ENCODE data around the gene DNAAF8.
"Not testable (repeated sequence)": the region's sequence is repeated elsewhere in the genome, so short reads cannot be mapped to it uniquely, and the experiment has no call there.

Gene DNAAF8

DNA sequence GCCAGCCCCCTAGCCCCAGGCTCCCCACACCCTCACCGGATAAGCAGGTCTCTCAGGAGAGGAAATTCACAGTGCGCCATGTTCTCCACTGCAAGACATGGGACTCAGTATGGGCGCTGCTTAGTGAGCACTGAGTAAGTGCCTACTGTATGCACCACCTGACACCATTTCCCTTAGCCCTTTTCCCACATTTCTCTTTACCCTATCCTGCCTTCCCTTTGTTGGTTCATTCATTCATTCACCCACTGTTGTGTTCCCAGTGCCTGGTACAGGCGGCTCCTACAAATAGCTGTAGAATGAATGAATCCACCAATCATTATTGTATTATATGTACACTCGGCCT is 43.7 kb downstream of the DNAAF8 start:
- no peak for DNase-seq (ENCODE audit: low read depth, low spot score)
- Histone ChIP-seq H3K36me3 (ENCODE audit: insufficient read depth, insufficient read length, low read length) (no peaks in the 10 kb centered on the region), H3K9me3 (ENCODE audit: insufficient read depth, low read length) (peaks cover 6% of the 10 kb centered on the region; the same call in 1 of the 2 replicates), H3K27me3 (ENCODE audit: insufficient read depth, insufficient read length) (no peaks in the 10 kb centered on the region), H3K9ac (ENCODE audit: insufficient read length, low read depth) (no peak overlapping the region), H3K4me1 (ENCODE audit: insufficient read depth, insufficient read length) (no peaks in the 10 kb centered on the region), H3K4me3 (ENCODE audit: insufficient read length, low read depth) (no peak overlapping the region)
- TF ChIP-seq ZNF274 (IDR thresholded peaks at IDR 0.05; ENCODE audit: low read depth, low read length), result no peak
- TF ChIP-seq SUZ12 (IDR thresholded peaks at IDR 0.05; ENCODE audit: extremely low read depth, insufficient read depth, insufficient read length), result no peak
- TF ChIP-seq YY1 (IDR thresholded peaks at IDR 0.05; ENCODE audit: insufficient read depth, insufficient read length), result no peak

- peaks cover 6% of the 10 kb centered on the region for H3K4me1 ChIP-seq (ENCODE audit: insufficient read depth, insufficient read length)
- no peak overlapping the region for H3K9ac ChIP-seq (ENCODE audit: insufficient read length, low read depth)
- DNase-seq (ENCODE audit: low read depth, low spot score), result no peak
- TF ChIP-seq SUZ12 (IDR thresholded peaks at IDR 0.05; ENCODE audit: extremely low read depth, insufficient read depth, insufficient read length) (no peak), YY1 (IDR thresholded peaks at IDR 0.05; ENCODE audit: insufficient read depth, insufficient read length) (no peak), ZNF274 (IDR thresholded peaks at IDR 0.05; ENCODE audit: low read depth, low read length) (no peak)
- H3K36me3 ChIP-seq (ENCODE audit: insufficient read depth, insufficient read length, low read length), result no peaks in the 10 kb centered on the region
- H3K27me3 ChIP-seq (ENCODE audit: insufficient read depth, insufficient read length), result no peaks in the 10 kb centered on the region
- H3K4me3 ChIP-seq (ENCODE audit: insufficient read length, low read depth), result no peak overlapping the region
- H3K9me3 ChIP-seq (ENCODE audit: insufficient read depth, low read length), result peaks cover 2% of the 10 kb centered on the region; the same call in 1 of the 2 replicates
Observed at GRCh38 chr16:4780235-4780634, 45.9 kb downstream of the DNAAF8 start.

DNA sequence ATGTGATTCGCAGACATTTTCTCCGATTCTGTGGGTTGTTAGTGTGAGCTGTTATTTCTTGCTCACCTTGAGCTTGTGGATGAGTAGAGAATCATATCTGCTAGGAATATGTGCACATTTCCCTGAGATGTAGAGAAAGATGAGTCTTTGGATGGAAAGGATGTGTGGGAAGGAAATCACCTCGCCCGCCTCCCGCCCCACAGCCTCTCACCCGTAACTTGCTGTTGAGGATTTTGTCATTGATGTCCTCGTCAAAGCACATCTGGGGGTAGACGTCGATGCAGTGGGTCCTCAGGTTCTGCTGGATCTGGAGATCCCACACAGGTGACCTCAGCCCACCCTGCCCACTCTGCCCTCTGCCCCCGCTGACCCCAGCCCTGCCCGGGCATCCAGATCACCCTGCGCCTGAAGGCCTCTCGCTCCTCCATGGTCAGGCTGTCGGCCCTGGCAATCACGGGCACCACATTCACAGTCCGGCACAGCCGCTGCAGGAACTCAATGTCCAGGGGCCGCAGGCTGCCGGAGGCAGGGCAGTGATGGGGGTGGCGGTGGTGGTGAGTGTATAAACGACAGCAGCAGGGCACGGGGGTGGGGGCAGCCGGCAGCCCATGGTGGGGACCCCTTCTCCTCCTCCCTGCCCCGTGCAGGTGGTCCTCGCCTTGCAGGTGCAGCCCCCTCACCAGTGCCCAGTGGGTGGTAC is 49.1 kb downstream of the DNAAF8 start:
- Histone ChIP-seq H3K4me1 (ENCODE audit: insufficient read depth, insufficient read length) (peaks cover 19% of the 10 kb centered on the region), H3K9me3 (ENCODE audit: insufficient read depth, low read length) (no peaks in the 10 kb centered on the region), H3K36me3 (ENCODE audit: insufficient read depth, insufficient read length, low read length) (no peaks in the 10 kb centered on the region), H3K27me3 (ENCODE audit: insufficient read depth, insufficient read length) (no peaks in the 10 kb centered on the region), H3K9ac (ENCODE audit: insufficient read length, low read depth) (no peak overlapping the region), H3K4me3 (ENCODE audit: insufficient read length, low read depth) (no peak overlapping the region)
- DNase-seq (ENCODE audit: low read depth, low spot score), result no peak
- TF ChIP-seq YY1 (IDR thresholded peaks at IDR 0.05; ENCODE audit: insufficient read depth, insufficient read length) (no peak), ZNF274 (IDR thresholded peaks at IDR 0.05; ENCODE audit: low read depth, low read length) (no peak), SUZ12 (IDR thresholded peaks at IDR 0.05; ENCODE audit: extremely low read depth, insufficient read depth, insufficient read length) (no peak)

GRCh38 chr16:4783951-4784336 is 49.6 kb downstream of the DNAAF8 start:
- no peak for DNase-seq (ENCODE audit: low read depth, low spot score)
- no peak overlapping the region for H3K9ac ChIP-seq (ENCODE audit: insufficient read length, low read depth)
- H3K9me3 ChIP-seq (ENCODE audit: insufficient read depth, low read length), result no peaks in the 10 kb centered on the region
- H3K4me3 ChIP-seq (ENCODE audit: insufficient read length, low read depth), result no peak overlapping the region
- peaks cover 21% of the 10 kb centered on the region for H3K4me1 ChIP-seq (ENCODE audit: insufficient read depth, insufficient read length)
- H3K36me3 ChIP-seq (ENCODE audit: insufficient read depth, insufficient read length, low read length), result no peaks in the 10 kb centered on the region
- H3K27me3 ChIP-seq (ENCODE audit: insufficient read depth, insufficient read length), result no peaks in the 10 kb centered on the region
- no peak for TF ChIP-seq YY1 (IDR thresholded peaks at IDR 0.05; ENCODE audit: insufficient read depth, insufficient read length)
- TF ChIP-seq SUZ12 (IDR thresholded peaks at IDR 0.05; ENCODE audit: extremely low read depth, insufficient read depth, insufficient read length), result no peak
- no peak for TF ChIP-seq ZNF274 (IDR thresholded peaks at IDR 0.05; ENCODE audit: low read depth, low read length)

- H3K36me3 ChIP-seq (ENCODE audit: insufficient read depth, insufficient read length, low read length); H3K4me3 ChIP-seq (ENCODE audit: insufficient read length, low read depth); DNase-seq (ENCODE audit: low read depth, low spot score); H3K27me3 ChIP-seq (ENCODE audit: insufficient read depth, insufficient read length); H3K9me3 ChIP-seq (ENCODE audit: insufficient read depth, low read length); H3K9ac ChIP-seq (ENCODE audit: insufficient read length, low read depth): not testable (repeated sequence)
- peaks cover 21% of the 10 kb centered on the region for H3K4me1 ChIP-seq (ENCODE audit: insufficient read depth, insufficient read length)
Observed at GRCh38 chr16:4784444-4784987, 50.2 kb downstream of the DNAAF8 start.

- H3K4me1 ChIP-seq (ENCODE audit: insufficient read depth, insufficient read length), result peaks cover 23% of the 10 kb centered on the region
- no peaks in the 10 kb centered on the region for H3K36me3 ChIP-seq (ENCODE audit: insufficient read depth, insufficient read length, low read length)
- no peak overlapping the region for H3K4me3 ChIP-seq (ENCODE audit: insufficient read length, low read depth)
- no peaks in the 10 kb centered on the region for H3K9me3 ChIP-seq (ENCODE audit: insufficient read depth, low read length)
- no peaks in the 10 kb centered on the region for H3K27me3 ChIP-seq (ENCODE audit: insufficient read depth, insufficient read length)
- H3K9ac ChIP-seq (ENCODE audit: insufficient read length, low read depth), result no peak overlapping the region
- TF ChIP-seq YY1 (IDR thresholded peaks at IDR 0.05; ENCODE audit: insufficient read depth, insufficient read length), result no peak
- TF ChIP-seq SUZ12 (IDR thresholded peaks at IDR 0.05; ENCODE audit: extremely low read depth, insufficient read depth, insufficient read length), result no peak
- TF ChIP-seq ZNF274 (IDR thresholded peaks at IDR 0.05; ENCODE audit: low read depth, low read length), result no peak
- no peak for DNase-seq (ENCODE audit: low read depth, low spot score)
Observed at GRCh38 chr16:4785758-4786433, 51.6 kb downstream of the DNAAF8 start.

GRCh38 chr16:4787068-4787467 is 52.7 kb downstream of the DNAAF8 start:
- Histone ChIP-seq H3K9me3 (ENCODE audit: insufficient read depth, low read length) (no peaks in the 10 kb centered on the region), H3K36me3 (ENCODE audit: insufficient read depth, insufficient read length, low read length) (no peaks in the 10 kb centered on the region), H3K4me3 (ENCODE audit: insufficient read length, low read depth) (no peak overlapping the region), H3K27me3 (ENCODE audit: insufficient read depth, insufficient read length) (no peaks in the 10 kb centered on the region), H3K4me1 (ENCODE audit: insufficient read depth, insufficient read length) (peaks cover 23% of the 10 kb centered on the region), H3K9ac (ENCODE audit: insufficient read length, low read depth) (no peak overlapping the region)
- no peak for DNase-seq (ENCODE audit: low read depth, low spot score)
- TF ChIP-seq ZNF274 (IDR thresholded peaks at IDR 0.05; ENCODE audit: low read depth, low read length) (no peak), SUZ12 (IDR thresholded peaks at IDR 0.05; ENCODE audit: extremely low read depth, insufficient read depth, insufficient read length) (no peak), YY1 (IDR thresholded peaks at IDR 0.05; ENCODE audit: insufficient read depth, insufficient read length) (no peak)
